GM18858 (cell line): Measurements from ENCODE around the gene ARSD.

Experiments
- ATAC-seq: cut with Tn5 transposase; IDR thresholded peaks from one replicate; pipeline ENCODE4 v1.9.1; 2021; ENCODE audit not compliant: unreplicated experiment

Gene ARSD

GRCh38 chrX:2855761-2856160, 73.4 kb downstream of the ARSD start:
- no peak for ATAC-seq

- no peak for ATAC-seq
These were observed 74.2 kb downstream of the ARSD start for GRCh38 chrX:2854918-2855317.
